ENCODE measurements around the gene MKNK2.
"Not testable (repeated sequence)": the region's sequence is repeated elsewhere in the genome, so short reads cannot be mapped to it uniquely, and the experiment has no call there.

The MKNK2 gene

DNA sequence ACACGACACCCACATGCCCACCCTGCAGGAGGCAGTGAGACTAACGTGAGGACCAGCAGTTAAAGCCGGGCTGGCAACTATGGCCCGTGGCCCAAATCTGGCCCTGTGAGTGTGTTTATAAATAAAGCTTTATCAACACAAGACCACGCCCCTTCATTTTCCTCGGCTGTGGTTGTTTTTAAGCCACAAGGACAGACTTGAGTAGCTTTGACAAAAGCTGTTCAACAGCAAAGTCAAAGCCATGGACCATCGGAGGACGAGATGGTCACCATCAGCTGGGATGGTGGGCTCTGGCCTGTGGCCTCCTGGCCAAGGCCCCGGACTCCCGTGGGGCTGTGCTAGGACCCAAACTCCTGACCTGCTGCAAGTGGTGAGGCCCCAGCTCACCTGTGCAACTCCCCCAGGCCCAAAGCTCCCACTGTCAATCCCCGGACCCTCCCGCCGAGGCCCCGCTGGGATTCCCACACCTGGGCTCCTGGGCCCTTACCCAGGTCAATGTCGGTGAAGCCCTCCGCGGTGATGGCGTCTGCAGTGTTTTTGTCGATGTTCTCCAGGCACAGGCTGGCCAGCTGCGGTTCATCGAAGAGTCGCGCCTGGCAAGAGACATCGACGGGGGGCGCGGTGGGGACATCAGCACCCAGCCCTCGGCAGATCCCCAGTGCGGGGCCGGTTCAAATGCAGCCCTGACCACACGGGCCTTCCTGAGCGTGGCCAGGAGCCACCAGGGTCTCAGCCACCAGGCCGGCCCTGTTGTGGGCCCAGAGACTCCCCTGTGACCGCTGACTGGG, 60.6 kb downstream of the MKNK2 start:
- no peak for DNase-seq

DNA sequence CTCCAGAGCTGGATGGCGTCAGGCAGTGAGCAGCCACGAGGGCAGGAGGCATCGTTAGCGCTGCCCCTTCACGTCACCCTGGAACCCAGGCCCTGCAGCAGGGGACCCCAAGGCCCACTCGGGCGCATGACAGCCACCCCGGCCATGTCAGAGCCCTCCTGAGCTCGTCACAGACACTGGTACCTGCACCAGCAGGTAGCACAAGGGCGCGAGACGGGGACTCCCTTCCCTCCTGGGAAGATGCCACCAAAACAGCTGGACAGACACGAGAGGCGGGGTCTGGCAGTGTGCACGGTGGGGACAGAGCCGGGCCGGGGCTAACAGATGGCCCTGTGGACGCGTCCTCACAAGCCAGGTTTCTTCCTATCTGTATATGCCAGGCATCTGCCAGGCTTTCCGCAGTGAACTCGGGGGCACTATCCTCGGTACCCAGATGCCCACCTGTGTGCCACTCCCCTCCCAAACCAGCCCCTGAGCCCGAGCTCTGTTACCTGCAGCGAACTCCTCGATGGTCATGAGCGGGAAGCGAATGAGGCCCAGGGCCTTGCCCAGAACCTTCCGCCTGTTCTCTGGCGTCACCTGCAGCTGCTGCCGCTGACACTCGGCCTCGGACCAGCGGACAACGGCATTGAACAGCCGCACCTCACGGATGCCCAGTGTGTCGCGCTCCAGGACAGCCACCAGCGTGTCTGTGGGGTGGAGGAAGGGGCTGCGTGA, 61.4 kb downstream of the MKNK2 start:
- DNase-seq: no peak

GRCh38 chr19:1988464-1988863, 62.6 kb downstream of the MKNK2 start:
- not testable (repeated sequence) for DNase-seq

Data from fibroblast of skin of scalp (primary cell).